ENCODE results near the gene GPC5.

Gene GPC5

GRCh38 chr13:91701975-91702374 is 303.6 kb downstream of the GPC5 start:
- H2BK5ac ChIP-seq (ENCODE audit: low read length), result no peak overlapping the region
- no peak overlapping the region for H3K4me2 ChIP-seq (ENCODE audit: low read length)
- no peak overlapping the region for H3K56ac ChIP-seq (ENCODE audit: low read length)
- H3K4ac ChIP-seq (ENCODE audit: low read depth, low read length), result no peak overlapping the region
- H3K4me3 ChIP-seq (ENCODE audit: low read length), result no peak overlapping the region
- H3K18ac ChIP-seq (ENCODE audit: low read length), result no peak overlapping the region
- no peak overlapping the region for H3K27ac ChIP-seq (ENCODE audit: low read depth, low read length)
- no peak overlapping the region for H3K23ac ChIP-seq (ENCODE audit: low read length)
- no peak for DNase-seq
- H3K36me3 ChIP-seq (ENCODE audit: control insufficient read depth, insufficient read depth, low read length), result no peaks in the 10 kb centered on the region
- H4K8ac ChIP-seq (ENCODE audit: low read depth, low read length), result no peak overlapping the region
- no peaks in the 10 kb centered on the region for H3K79me2 ChIP-seq (ENCODE audit: control insufficient read depth, insufficient read depth, low read length)
- no peaks in the 10 kb centered on the region for H3K4me1 ChIP-seq (ENCODE audit: control insufficient read depth, low read depth, low read length)
- no peak overlapping the region for H2BK15ac ChIP-seq (replicated peaks; ENCODE audit: low read depth)
- H2BK120ac ChIP-seq (ENCODE audit: low read depth, low read length), result no peak overlapping the region
- no peaks in the 10 kb centered on the region for H3K79me1 ChIP-seq (ENCODE audit: low read length)
- no peaks in the 10 kb centered on the region for H3K27me3 ChIP-seq (ENCODE audit: insufficient read depth, low read length, poor library complexity)
- H3K9ac ChIP-seq (ENCODE audit: low read length), result no peak overlapping the region
- H4K5ac ChIP-seq (ENCODE audit: low read length), result no peak overlapping the region
- H2AK5ac ChIP-seq (ENCODE audit: low read length), result no peak overlapping the region

GRCh38 chr13:91702411-91702810 is 304.0 kb downstream of the GPC5 start:
- Histone ChIP-seq H4K8ac (ENCODE audit: low read depth, low read length) (no peak overlapping the region), H3K4me2 (ENCODE audit: low read length) (no peak overlapping the region), H4K5ac (ENCODE audit: low read length) (no peak overlapping the region), H3K56ac (ENCODE audit: low read length) (no peak overlapping the region), H2AK5ac (ENCODE audit: low read length) (no peak overlapping the region), H3K79me1 (ENCODE audit: low read length) (no peaks in the 10 kb centered on the region), H3K4me1 (ENCODE audit: control insufficient read depth, low read depth, low read length) (no peaks in the 10 kb centered on the region), H2BK15ac (replicated peaks; ENCODE audit: low read depth) (no peak overlapping the region), H2BK5ac (ENCODE audit: low read length) (no peak overlapping the region), H3K18ac (ENCODE audit: low read length) (no peak overlapping the region), H3K36me3 (ENCODE audit: control insufficient read depth, insufficient read depth, low read length) (no peaks in the 10 kb centered on the region), H3K9ac (ENCODE audit: low read length) (no peak overlapping the region), H3K27me3 (ENCODE audit: insufficient read depth, low read length, poor library complexity) (no peaks in the 10 kb centered on the region), H2BK120ac (ENCODE audit: low read depth, low read length) (no peak overlapping the region), H3K4me3 (ENCODE audit: low read length) (no peak overlapping the region), H3K4ac (ENCODE audit: low read depth, low read length) (no peak overlapping the region), H3K23ac (ENCODE audit: low read length) (no peak overlapping the region), H3K79me2 (ENCODE audit: control insufficient read depth, insufficient read depth, low read length) (no peaks in the 10 kb centered on the region), H3K27ac (ENCODE audit: low read depth, low read length) (no peak overlapping the region)
- WGBS (ENCODE audit: extremely low coverage, insufficient coverage, low lambda C conversion rate), result no CpG with 5 or more reads among the region's 1 CpG
- DNase-seq, result no peak

DNA sequence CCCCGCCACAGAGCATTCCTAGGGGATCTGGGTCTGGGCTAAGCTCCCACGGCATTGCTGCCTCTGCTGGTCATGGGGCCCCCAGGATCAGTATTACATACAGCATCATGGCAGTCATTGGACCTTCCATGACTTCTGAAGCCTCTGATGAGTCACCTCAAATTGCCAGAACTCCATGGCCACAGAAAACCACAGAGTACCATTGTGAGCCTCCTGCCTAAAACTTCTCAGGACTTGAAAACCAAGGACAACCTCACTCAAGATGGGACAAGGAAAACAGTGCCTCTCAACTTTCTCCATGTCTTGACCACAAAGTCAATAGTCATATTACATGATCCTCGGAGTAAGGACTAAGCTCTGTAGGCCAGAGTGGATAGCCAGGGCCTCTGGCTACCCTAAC is 306.0 kb downstream of the GPC5 start:
- Histone ChIP-seq H3K56ac (ENCODE audit: low read length) (no peak overlapping the region), H3K79me2 (ENCODE audit: control insufficient read depth, insufficient read depth, low read length) (no peaks in the 10 kb centered on the region), H3K4me3 (ENCODE audit: low read length) (no peak overlapping the region), H3K27me3 (ENCODE audit: insufficient read depth, low read length, poor library complexity) (no peaks in the 10 kb centered on the region), H4K8ac (ENCODE audit: low read depth, low read length) (no peak overlapping the region), H2BK5ac (ENCODE audit: low read length) (no peak overlapping the region), H3K9ac (ENCODE audit: low read length) (no peak overlapping the region), H3K36me3 (ENCODE audit: control insufficient read depth, insufficient read depth, low read length) (no peaks in the 10 kb centered on the region), H4K5ac (ENCODE audit: low read length) (no peak overlapping the region), H3K4ac (ENCODE audit: low read depth, low read length) (no peak overlapping the region), H3K4me2 (ENCODE audit: low read length) (no peak overlapping the region), H3K27ac (ENCODE audit: low read depth, low read length) (no peak overlapping the region), H2BK15ac (replicated peaks; ENCODE audit: low read depth) (no peak overlapping the region), H3K18ac (ENCODE audit: low read length) (no peak overlapping the region), H3K79me1 (ENCODE audit: low read length) (no peaks in the 10 kb centered on the region), H3K23ac (ENCODE audit: low read length) (no peak overlapping the region), H2AK5ac (ENCODE audit: low read length) (no peak overlapping the region), H3K4me1 (ENCODE audit: control insufficient read depth, low read depth, low read length) (no peaks in the 10 kb centered on the region), H2BK120ac (ENCODE audit: low read depth, low read length) (no peak overlapping the region)
- no peak for DNase-seq
- no CpG with 5 or more reads among the region's 3 CpGs for WGBS (ENCODE audit: extremely low coverage, insufficient coverage, low lambda C conversion rate)

- H3K79me2 ChIP-seq (ENCODE audit: control insufficient read depth, insufficient read depth, low read length), result no peaks in the 10 kb centered on the region
- H3K4me2 ChIP-seq (ENCODE audit: low read length), result no peak overlapping the region
- H3K4me1 ChIP-seq (ENCODE audit: control insufficient read depth, low read depth, low read length), result no peaks in the 10 kb centered on the region
- H2BK15ac ChIP-seq (replicated peaks; ENCODE audit: low read depth), result no peak overlapping the region
- no peak overlapping the region for H4K8ac ChIP-seq (ENCODE audit: low read depth, low read length)
- WGBS (ENCODE audit: extremely low coverage, insufficient coverage, low lambda C conversion rate), result no CpG with 5 or more reads among the region's 1 CpG
- H3K36me3 ChIP-seq (ENCODE audit: control insufficient read depth, insufficient read depth, low read length), result no peaks in the 10 kb centered on the region
- no peak overlapping the region for H2AK5ac ChIP-seq (ENCODE audit: low read length)
- no peak overlapping the region for H3K27ac ChIP-seq (ENCODE audit: low read depth, low read length)
- H2BK5ac ChIP-seq (ENCODE audit: low read length), result no peak overlapping the region
- no peak overlapping the region for H3K18ac ChIP-seq (ENCODE audit: low read length)
- H3K27me3 ChIP-seq (ENCODE audit: insufficient read depth, low read length, poor library complexity), result no peaks in the 10 kb centered on the region
- H3K56ac ChIP-seq (ENCODE audit: low read length), result no peak overlapping the region
- no peak overlapping the region for H4K5ac ChIP-seq (ENCODE audit: low read length)
- H3K23ac ChIP-seq (ENCODE audit: low read length), result no peak overlapping the region
- no peak overlapping the region for H3K4me3 ChIP-seq (ENCODE audit: low read length)
- H2BK120ac ChIP-seq (ENCODE audit: low read depth, low read length), result no peak overlapping the region
- H3K4ac ChIP-seq (ENCODE audit: low read depth, low read length), result no peak overlapping the region
- no peak overlapping the region for H3K9ac ChIP-seq (ENCODE audit: low read length)
- no peak for DNase-seq
- no peaks in the 10 kb centered on the region for H3K79me1 ChIP-seq (ENCODE audit: low read length)
Observed at GRCh38 chr13:91708558-91708957, 310.1 kb downstream of the GPC5 start.

DNA sequence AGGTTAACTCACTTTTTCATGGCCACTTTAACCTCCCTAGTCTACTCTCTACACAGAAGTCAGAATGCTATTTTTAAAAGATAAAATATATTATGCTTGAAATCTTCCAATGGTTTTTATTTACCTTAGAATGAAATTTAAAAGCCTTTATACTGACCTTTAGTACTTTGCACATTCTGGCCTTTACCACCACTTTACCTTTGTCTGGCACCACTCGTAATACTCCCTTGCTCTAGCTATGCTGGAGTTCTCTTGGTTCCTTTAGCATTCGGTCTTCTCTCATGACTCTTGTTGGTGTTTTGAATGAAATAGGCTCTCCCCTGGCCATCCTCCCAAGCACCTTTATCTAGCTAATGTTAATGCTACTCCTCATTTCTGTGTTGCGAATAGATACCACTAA is 310.8 kb downstream of the GPC5 start:
- Histone ChIP-seq H4K5ac (ENCODE audit: low read length) (no peak overlapping the region), H3K79me1 (ENCODE audit: low read length) (no peaks in the 10 kb centered on the region), H3K56ac (ENCODE audit: low read length) (no peak overlapping the region), H3K4me3 (ENCODE audit: low read length) (no peak overlapping the region), H4K8ac (ENCODE audit: low read depth, low read length) (no peak overlapping the region), H3K27me3 (ENCODE audit: insufficient read depth, low read length, poor library complexity) (no peaks in the 10 kb centered on the region), H3K79me2 (ENCODE audit: control insufficient read depth, insufficient read depth, low read length) (no peaks in the 10 kb centered on the region), H3K9ac (ENCODE audit: low read length) (no peak overlapping the region), H2AK5ac (ENCODE audit: low read length) (no peak overlapping the region), H3K4me2 (ENCODE audit: low read length) (no peak overlapping the region), H3K4me1 (ENCODE audit: control insufficient read depth, low read depth, low read length) (no peaks in the 10 kb centered on the region), H2BK15ac (replicated peaks; ENCODE audit: low read depth) (no peak overlapping the region), H2BK120ac (ENCODE audit: low read depth, low read length) (no peak overlapping the region), H3K18ac (ENCODE audit: low read length) (no peak overlapping the region), H3K23ac (ENCODE audit: low read length) (no peak overlapping the region), H3K27ac (ENCODE audit: low read depth, low read length) (no peak overlapping the region), H2BK5ac (ENCODE audit: low read length) (no peak overlapping the region), H3K4ac (ENCODE audit: low read depth, low read length) (no peak overlapping the region), H3K36me3 (ENCODE audit: control insufficient read depth, insufficient read depth, low read length) (no peaks in the 10 kb centered on the region)
- no CpG with 5 or more reads among the region's 3 CpGs for WGBS (ENCODE audit: extremely low coverage, insufficient coverage, low lambda C conversion rate)
- no peak for DNase-seq

- no peak overlapping the region for H3K56ac ChIP-seq (ENCODE audit: low read length)
- no peak overlapping the region for H3K4ac ChIP-seq (ENCODE audit: low read depth, low read length)
- no peak overlapping the region for H3K23ac ChIP-seq (ENCODE audit: low read length)
- no peak overlapping the region for H3K4me3 ChIP-seq (ENCODE audit: low read length)
- no peak overlapping the region for H2BK5ac ChIP-seq (ENCODE audit: low read length)
- H3K27ac ChIP-seq (ENCODE audit: low read depth, low read length), result no peak overlapping the region
- no peak overlapping the region for H2AK5ac ChIP-seq (ENCODE audit: low read length)
- no peaks in the 10 kb centered on the region for H3K79me1 ChIP-seq (ENCODE audit: low read length)
- H3K27me3 ChIP-seq (ENCODE audit: insufficient read depth, low read length, poor library complexity), result no peaks in the 10 kb centered on the region
- H3K4me1 ChIP-seq (ENCODE audit: control insufficient read depth, low read depth, low read length), result no peaks in the 10 kb centered on the region
- H2BK15ac ChIP-seq (replicated peaks; ENCODE audit: low read depth), result no peak overlapping the region
- no peak overlapping the region for H3K9ac ChIP-seq (ENCODE audit: low read length)
- no peak overlapping the region for H3K18ac ChIP-seq (ENCODE audit: low read length)
- no peaks in the 10 kb centered on the region for H3K36me3 ChIP-seq (ENCODE audit: control insufficient read depth, insufficient read depth, low read length)
- H4K5ac ChIP-seq (ENCODE audit: low read length), result no peak overlapping the region
- H3K4me2 ChIP-seq (ENCODE audit: low read length), result no peak overlapping the region
- no peaks in the 10 kb centered on the region for H3K79me2 ChIP-seq (ENCODE audit: control insufficient read depth, insufficient read depth, low read length)
- no CpG with 5 or more reads among the region's 3 CpGs for WGBS (ENCODE audit: extremely low coverage, insufficient coverage, low lambda C conversion rate)
- no peak for DNase-seq
- H4K8ac ChIP-seq (ENCODE audit: low read depth, low read length), result no peak overlapping the region
- no peak overlapping the region for H2BK120ac ChIP-seq (ENCODE audit: low read depth, low read length)
Observed at GRCh38 chr13:91710733-91711132, 312.3 kb downstream of the GPC5 start.
